GM12878 (cell line): ENCODE data around the gene MAZ. TPM values are rescaled to one million over a fixed set of nuclear protein-coding genes. Genes with fewer than 3 reads are reported as not detected.

ENCODE experiments used
- ATAC-seq: fragments of 200-7000 bp; cut with Tn5 transposase; 3 replicates; pipeline ENCODE4 v1.9.1; 2020; ENCODE audit warnings: mild to moderate bottlenecking, moderate library complexity
- BruUV-seq: library from RNA; stranded (reverse); fragments of 400-500 nt; replicated peaks from 2 replicates; lab custom pipeline; 2021; lab: Mats Ljungman, UMichigan
- CTCF ChIA-PET: fragments of 300-600 bp; sonication (Branson Sonifier 250); formaldehyde crosslinking; extraction: SDS; loops from one replicate; lab custom pipeline; 2021; ENCODE audit warnings: inconsistent platforms; lab: Yijun Ruan, JAX
- POLR2A ChIA-PET: fragments of 350-600 bp; formaldehyde crosslinking; extraction: SDS; loops from one replicate; lab custom pipeline; 2021; ENCODE audit warnings: inconsistent platforms; lab: Charles Lee
- RAD21 ChIA-PET: fragments of 300-600 bp; sonication (Branson Sonifier 250); formaldehyde crosslinking; loops from one replicate; lab custom pipeline; 2023; ENCODE audit warnings: antibody characterized with exemption; ENCODE audit not compliant: unreplicated experiment; lab: Charles Lee
- SMC1A ChIA-PET: fragments of 300-600 bp; sonication (Branson Sonifier 250); formaldehyde crosslinking; loops from one replicate; lab custom pipeline; 2023; ENCODE audit not compliant: unreplicated experiment, uncharacterized antibody; lab: Charles Lee
- DNase-seq: peaks from one replicate; pipeline ENCODE4 v3.0.0-alpha.2; 2011; ENCODE audit warnings: low read depth, low spot score
- FAIRE-seq: peaks from 3 replicates; lab custom pipeline; 2011; peaks lifted over from hg19 to GRCh38; lab: Jason Lieb, UNC
- H2AFZ ChIP-seq: 2 replicates; pipeline ENCODE4 v1.6.0; 2011; ENCODE audit warnings: low read depth, low read length, control low read depth; ENCODE audit not compliant: control insufficient read depth
- H3K27ac ChIP-seq: 2 replicates; pipeline ENCODE4 v1.5.1; 2011; ENCODE audit warnings: control low read depth; ENCODE audit not compliant: control insufficient read depth, insufficient read depth
- H3K27me3 ChIP-seq, 2 experiments: replicated peaks in 1 of 2; 2 replicates each; pipeline versions ENCODE4 v1.6.0 to v1.6.1; 2011; ENCODE audit warnings: low read length in 1 of 2; ENCODE audit not compliant: control insufficient read depth in 2 of 2, insufficient read depth in 2 of 2
- H3K36me3 ChIP-seq, 2 experiments: 2 replicates each; pipeline ENCODE4 v1.5.1; 2011; ENCODE audit warnings: low read length in 1 of 2; ENCODE audit not compliant: control insufficient read depth in 2 of 2, insufficient read depth in 2 of 2
- H3K4me1 ChIP-seq: 2 replicates; pipeline ENCODE4 v1.6.1; 2011; ENCODE audit warnings: mild to moderate bottlenecking, low read length, moderate library complexity, mixed read lengths; ENCODE audit not compliant: control insufficient read depth, insufficient read depth
- H3K4me2 ChIP-seq: 2 replicates; pipeline ENCODE4 v1.6.0; 2011; ENCODE audit warnings: control low read depth; ENCODE audit not compliant: control insufficient read depth, insufficient read depth
- H3K4me3 ChIP-seq: fragments of 200-600 bp; sonication (generic); 2 replicates; pipeline ENCODE4 v1.5.1; 2016
- H3K79me2 ChIP-seq: 2 replicates; pipeline ENCODE4 v1.6.0; 2011; ENCODE audit warnings: low read length; ENCODE audit not compliant: control insufficient read depth, insufficient read depth
- H3K9ac ChIP-seq: 2 replicates; pipeline ENCODE4 v1.8.0; 2011; ENCODE audit warnings: low read length, control low read depth, mixed read lengths; ENCODE audit not compliant: control insufficient read depth, insufficient read depth
- H3K9me3 ChIP-seq: replicated peaks from 3 replicates; pipeline ENCODE4 v1.5.1; 2011; ENCODE audit warnings: mild to moderate bottlenecking, low read length; ENCODE audit not compliant: control insufficient read depth, insufficient read depth
- H4K20me1 ChIP-seq: 2 replicates; pipeline ENCODE4 v1.6.0; 2011; ENCODE audit not compliant: control insufficient read depth, insufficient read depth
- CBFB ChIP-seq: IDR thresholded peaks from 2 replicates; pipeline ENCODE4 v1.6.1; 2016; ENCODE audit warnings: antibody characterized with exemption, low read depth
- MEF2B ChIP-seq: fragments of 450-650 bp; IDR thresholded peaks from 2 replicates; pipeline ENCODE4 v1.6.1; 2018; ENCODE audit warnings: mild to moderate bottlenecking, moderate library complexity; ENCODE audit not compliant: partially characterized antibody, poor library complexity, severe bottlenecking
- SREBF2 ChIP-seq: IDR thresholded peaks from 2 replicates; pipeline ENCODE4 v1.6.1; 2012; ENCODE audit warnings: mild to moderate bottlenecking, low read length
- STAT3 ChIP-seq: IDR thresholded peaks from 2 replicates; pipeline ENCODE4 v1.6.1; 2011; ENCODE audit warnings: low read depth, low read length, improper control_type of control experiment
- ZBED1 ChIP-seq: IDR thresholded peaks from 2 replicates; pipeline ENCODE4 v1.6.1; 2016; ENCODE audit warnings: borderline replicate concordance
- ZNF384 ChIP-seq: IDR thresholded peaks from 2 replicates; pipeline ENCODE4 v1.6.1; 2012; ENCODE audit warnings: low read depth, mild to moderate bottlenecking, low read length, improper control_type of control experiment, borderline replicate concordance
- WGBS: methylation state at CpG from one replicate; pipeline ENCODE4 v1.1.6; 2016; ENCODE audit warnings: low lambda C conversion rate; ENCODE audit not compliant: insufficient replicate concordance, insufficient coverage; ENCODE audit errors: missing lambda C conversion rate; 5-methylcytosine and 5-hydroxymethylcytosine counted together
- in situ Hi-C: fragments of 300-500 bp; cut with MboI; formaldehyde crosslinking; loops from 9 replicates; pipeline ENCODE4 v1.14.3; 2018; ENCODE audit warnings: mixed read lengths
- intact Hi-C: fragments of 100-400 bp; cut with micrococcal nuclease; formaldehyde crosslinking; loops from one replicate; pipeline ENCODE4 v1.14.2; 2022; ENCODE audit not compliant: unreplicated experiment
- polyA plus RNA-seq, 11 experiments: library from polyadenylated mRNA; depleted of rRNA in 4 of 11; unstranded in 6 of 11; stranded (reverse) in 5 of 11; fragments of >200 nt; fragmentation: Nextera tagmentation in 4 of 11; fragmentation: Illumina TruSeq in 1 of 11; extraction: Ambion mirVana in 4 of 11; extraction: Trizol in 1 of 11; gene quantifications; 1 replicate in 1 of 11; 2 replicates in 10 of 11; pipeline versions ENCODE4 v1.2.1 to v1.2.3, GENCODE V29; 2011 to 2016; ENCODE audit warnings: inconsistent platforms in 2 of 11, missing spikeins in 2 of 11, low read depth in 1 of 11
- total RNA-seq, 4 experiments: library from RNA; depleted of rRNA in 3 of 4; stranded (reverse); fragments of >200 nt in 3 of 4; fragmentation: Illumina TruSeq in 1 of 4; extraction: Trizol in 1 of 4; gene quantifications; 2 replicates each; pipeline versions ENCODE4 v1.2.1 to v1.2.3, GENCODE V29; 2013 to 2021
- TF ChIP-seq, protein P1 (sequence below): fragments of 450-650 bp; formaldehyde crosslinking; IDR thresholded peaks from 2 replicates; pipeline ENCODE4 v1.4.0; 2020; ENCODE audit warnings: mild to moderate bottlenecking, moderate library complexity

The MAZ gene
- total and polyA plus RNA-seq, 10 of the 15 experiments (the other 5 are each of a cell fraction or from before 2014, with no cell fraction given): 23.9 to 309 (median 116) TPM

DNA sequence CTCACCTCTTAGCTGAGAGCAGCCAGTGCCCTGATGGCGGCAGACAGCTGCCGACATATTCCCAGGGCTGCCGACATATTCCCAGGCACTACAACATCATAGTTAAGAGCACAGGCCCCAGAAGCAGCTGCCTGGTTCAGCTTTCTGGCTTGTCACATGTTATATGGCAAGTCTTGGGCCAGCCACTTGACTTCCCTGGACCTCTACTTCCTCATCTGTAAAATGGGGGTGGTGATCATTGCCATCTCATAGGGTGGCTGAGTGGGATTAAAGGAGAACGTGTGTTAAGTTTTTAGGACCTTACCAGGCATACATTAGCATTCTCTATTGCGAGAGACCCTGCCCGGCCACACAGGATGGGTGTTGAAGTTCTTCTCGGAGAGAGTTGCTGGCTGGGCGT, 37.6 kb downstream of the MAZ start:
- CTCF ChIA-PET: no interaction called here
- FAIRE-seq: no peak
- no TSS peak for BruUV-seq
- H3K36me3 ChIP-seq: peaks cover 3 to 6% of the 10 kb centered on the region in 2 experiments; a peak in 3 of 4 replicates
- TF ChIP-seq STAT3 (no peak), CBFB (no peak), ZNF384 (no peak), SREBF2 (no peak), ZBED1 (no peak), MEF2B (no peak)
- TF ChIP-seq, protein P1, sequence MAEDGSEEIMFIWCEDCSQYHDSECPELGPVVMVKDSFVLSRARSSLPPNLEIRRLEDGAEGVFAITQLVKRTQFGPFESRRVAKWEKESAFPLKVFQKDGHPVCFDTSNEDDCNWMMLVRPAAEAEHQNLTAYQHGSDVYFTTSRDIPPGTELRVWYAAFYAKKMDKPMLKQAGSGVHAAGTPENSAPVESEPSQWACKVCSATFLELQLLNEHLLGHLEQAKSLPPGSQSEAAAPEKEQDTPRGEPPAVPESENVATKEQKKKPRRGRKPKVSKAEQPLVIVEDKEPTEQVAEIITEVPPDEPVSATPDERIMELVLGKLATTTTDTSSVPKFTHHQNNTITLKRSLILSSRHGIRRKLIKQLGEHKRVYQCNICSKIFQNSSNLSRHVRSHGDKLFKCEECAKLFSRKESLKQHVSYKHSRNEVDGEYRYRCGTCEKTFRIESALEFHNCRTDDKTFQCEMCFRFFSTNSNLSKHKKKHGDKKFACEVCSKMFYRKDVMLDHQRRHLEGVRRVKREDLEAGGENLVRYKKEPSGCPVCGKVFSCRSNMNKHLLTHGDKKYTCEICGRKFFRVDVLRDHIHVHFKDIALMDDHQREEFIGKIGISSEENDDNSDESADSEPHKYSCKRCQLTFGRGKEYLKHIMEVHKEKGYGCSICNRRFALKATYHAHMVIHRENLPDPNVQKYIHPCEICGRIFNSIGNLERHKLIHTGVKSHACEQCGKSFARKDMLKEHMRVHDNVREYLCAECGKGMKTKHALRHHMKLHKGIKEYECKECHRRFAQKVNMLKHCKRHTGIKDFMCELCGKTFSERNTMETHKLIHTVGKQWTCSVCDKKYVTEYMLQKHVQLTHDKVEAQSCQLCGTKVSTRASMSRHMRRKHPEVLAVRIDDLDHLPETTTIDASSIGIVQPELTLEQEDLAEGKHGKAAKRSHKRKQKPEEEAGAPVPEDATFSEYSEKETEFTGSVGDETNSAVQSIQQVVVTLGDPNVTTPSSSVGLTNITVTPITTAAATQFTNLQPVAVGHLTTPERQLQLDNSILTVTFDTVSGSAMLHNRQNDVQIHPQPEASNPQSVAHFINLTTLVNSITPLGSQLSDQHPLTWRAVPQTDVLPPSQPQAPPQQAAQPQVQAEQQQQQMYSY (CRISPR knock-in tag): no peak
- H3K4me2 ChIP-seq: no peak overlapping the region
- no peak for ATAC-seq
- no peaks in the 10 kb centered on the region for H3K9me3 ChIP-seq
- WGBS: 85% methylated on average over 8 of the region's 8 CpGs
- DNase-seq: no peak
- H3K4me1 ChIP-seq: no peaks in the 10 kb centered on the region
- H3K9ac ChIP-seq: no peak overlapping the region
- POLR2A ChIA-PET: no interaction called here
- no peak overlapping the region for H3K27ac ChIP-seq
- no peaks in the 10 kb centered on the region for H4K20me1 ChIP-seq
- in situ Hi-C loops: no loop called here
- no peak overlapping the region for H2AFZ ChIP-seq
- SMC1A ChIA-PET: interaction anchor here (1.2 kb wide), 1 partner anchor 26 kb away, joined by 3 read pairs; no protein-coding TSS in a partner anchor
- no peaks in the 10 kb centered on the region for H3K27me3 ChIP-seq
- intact Hi-C loops: no loop called here
- RAD21 ChIA-PET: no interaction called here
- no peak overlapping the region for H3K4me3 ChIP-seq
- no peaks in the 10 kb centered on the region for H3K79me2 ChIP-seq
